Smooth muscle cell (in vitro differentiated cells): ENCODE results near the gene SMC3. TPM values are rescaled to one million over a fixed set of nuclear protein-coding genes. Genes with fewer than 3 reads are reported as not detected.

ENCODE experiments used
- DNase-seq: peaks from one replicate; lab custom pipeline; 2025; ENCODE audit not compliant: unreplicated experiment; lab: John Stamatoyannopoulos, UW
- H2AFZ ChIP-seq: fragments of 200-600 bp; sonication (generic); 2 replicates; pipeline ENCODE4 v1.6.0; 2016; ENCODE audit warnings: antibody characterized with exemption, low read depth, mild to moderate bottlenecking
- H3F3A ChIP-seq: fragments of 200-600 bp; sonication (generic); 2 replicates; pipeline ENCODE4 v1.6.0; 2017; ENCODE audit warnings: antibody characterized with exemption, low read depth
- H3K27ac ChIP-seq: fragments of 200-600 bp; sonication (generic); 2 replicates; pipeline ENCODE4 v1.5.1; 2016; ENCODE audit warnings: low read depth, mild to moderate bottlenecking
- H3K27me3 ChIP-seq: fragments of 200-600 bp; sonication (generic); 2 replicates; pipeline ENCODE4 v1.6.1; 2016; ENCODE audit warnings: low read depth, mild to moderate bottlenecking
- H3K36me3 ChIP-seq: fragments of 200-600 bp; sonication (generic); 2 replicates; pipeline ENCODE4 v1.5.1; 2016; ENCODE audit warnings: low read depth
- H3K4me1 ChIP-seq: fragments of 200-600 bp; sonication (generic); 2 replicates; pipeline ENCODE4 v1.5.1; 2016; ENCODE audit warnings: low read depth
- H3K4me2 ChIP-seq: fragments of 200-600 bp; sonication (generic); 2 replicates; pipeline ENCODE4 v1.6.0; 2016; ENCODE audit warnings: mild to moderate bottlenecking
- H3K4me3 ChIP-seq: fragments of 200-600 bp; sonication (generic); 2 replicates; pipeline ENCODE4 v1.5.1; 2016; ENCODE audit warnings: mild to moderate bottlenecking
- H3K79me2 ChIP-seq: fragments of 200-600 bp; sonication (generic); 2 replicates; pipeline ENCODE4 v1.6.0; 2016; ENCODE audit warnings: low read depth, mild to moderate bottlenecking
- H3K9ac ChIP-seq: fragments of 200-600 bp; sonication (generic); 2 replicates; pipeline ENCODE4 v1.6.0; 2016; ENCODE audit warnings: low read depth
- H3K9me3 ChIP-seq: fragments of 200-600 bp; sonication (generic); replicated peaks from 2 replicates; pipeline ENCODE4 v1.5.1; 2016; ENCODE audit warnings: low read depth
- H4K20me1 ChIP-seq: fragments of 200-600 bp; sonication (generic); 2 replicates; pipeline ENCODE4 v1.6.0; 2016; ENCODE audit warnings: low read depth
- WGBS: methylation state at CpG from one replicate; pipeline ENCODE4 v1.1.7; 2016; ENCODE audit warnings: low lambda C conversion rate; 5-methylcytosine and 5-hydroxymethylcytosine counted together
- polyA plus RNA-seq: library from polyadenylated mRNA; unstranded; fragments of >200 nt; fragmentation: Nextera tagmentation; extraction: Ambion mirVana; gene quantifications from 2 replicates; pipeline ENCODE4 v1.2.1, GENCODE V29; 2016
- total RNA-seq: library from RNA; depleted of rRNA; stranded (reverse); fragments of >200 nt; gene quantifications from 2 replicates; pipeline ENCODE4 v1.2.3, GENCODE V29; 2014
- TF ChIP-seq, protein P1 (sequence below): fragments of 200-600 bp; sonication (generic); IDR thresholded peaks from 2 replicates; pipeline ENCODE4 v1.5.1; 2017; ENCODE audit warnings: borderline replicate concordance, mild to moderate bottlenecking, antibody characterized with exemption; ENCODE audit not compliant: insufficient read depth, poor library complexity, severe bottlenecking

SMC3 gene
- total and polyA plus RNA-seq, 2 experiments from 2014 or later, result 24.4 to 31.0 TPM

DNA sequence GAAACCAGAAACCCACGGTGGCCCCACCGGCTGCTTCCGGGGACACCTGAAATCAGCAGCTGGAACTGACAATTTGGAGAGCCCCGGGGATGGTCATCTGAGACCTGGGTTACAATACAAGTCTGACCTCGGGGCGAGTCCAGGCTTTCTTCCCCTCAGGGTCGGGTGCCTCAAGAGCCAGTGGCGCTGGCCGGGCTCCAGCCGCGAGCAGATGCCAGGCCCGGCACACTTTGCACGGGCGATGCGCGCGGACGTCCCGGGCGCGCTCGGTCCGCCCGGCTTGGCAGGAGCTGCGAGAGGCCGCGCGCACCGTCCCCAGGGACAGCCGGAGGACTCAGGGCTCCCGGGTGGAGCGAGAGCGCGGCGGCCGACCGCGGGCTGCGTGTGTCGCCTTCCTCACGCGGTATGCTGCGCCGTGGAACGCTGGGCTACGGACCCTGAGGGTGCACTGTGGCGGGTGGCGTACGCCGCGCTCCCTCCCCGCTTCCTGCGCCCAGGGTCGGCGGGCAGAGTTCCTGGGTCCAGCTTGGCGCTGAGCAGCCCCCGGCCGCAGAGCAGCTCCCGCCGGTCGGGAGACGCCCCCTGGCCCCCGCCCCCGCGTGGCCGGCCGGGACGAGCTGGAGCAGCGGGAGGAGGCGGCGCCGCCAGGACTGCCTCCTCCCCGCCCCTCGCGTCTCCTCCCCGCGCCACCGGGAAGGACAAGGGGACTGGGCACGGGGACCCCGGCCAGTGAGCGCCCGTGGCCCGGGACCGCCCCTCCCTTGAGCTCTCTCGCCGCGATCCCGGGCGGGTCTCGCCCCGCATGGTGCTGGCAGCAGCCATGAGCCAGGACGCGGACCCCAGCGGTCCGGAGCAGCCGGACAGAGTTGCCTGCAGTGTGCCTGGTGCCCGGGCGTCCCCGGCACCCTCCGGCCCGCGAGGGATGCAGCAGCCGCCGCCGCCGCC is 76.4 kb downstream of the SMC3 start, which contains the start of gene RBM20:
TSS of gene RBM20 (plus strand) at position 684 of the 945 bp plus-strand sequence. CDS start at position 803, 119 bp downstream.
- Histone ChIP-seq H3K9ac (no peak within 1 kb of the TSS), H3K79me2 (no peaks in the 10 kb centered on the region), H3K27ac (no peak within 1 kb of the TSS), H3F3A (no peaks in the 10 kb centered on the region), H3K4me1 (peaks cover 22% of the 10 kb centered on the region), H3K36me3 (no peaks in the 10 kb centered on the region), H3K4me3 (peak within 1 kb of the TSS; percentile 70), H3K27me3 (peaks cover 66% of the 10 kb centered on the region), H2AFZ (peak within 1 kb of the TSS; percentile 86), H4K20me1 (no peaks in the 10 kb centered on the region), H3K4me2 (peak within 1 kb of the TSS; percentile 98), H3K9me3 (no peaks in the 10 kb centered on the region)
- WGBS, result 1% methylated on average over 74 of the region's 106 CpGs
- TF ChIP-seq, protein P1, sequence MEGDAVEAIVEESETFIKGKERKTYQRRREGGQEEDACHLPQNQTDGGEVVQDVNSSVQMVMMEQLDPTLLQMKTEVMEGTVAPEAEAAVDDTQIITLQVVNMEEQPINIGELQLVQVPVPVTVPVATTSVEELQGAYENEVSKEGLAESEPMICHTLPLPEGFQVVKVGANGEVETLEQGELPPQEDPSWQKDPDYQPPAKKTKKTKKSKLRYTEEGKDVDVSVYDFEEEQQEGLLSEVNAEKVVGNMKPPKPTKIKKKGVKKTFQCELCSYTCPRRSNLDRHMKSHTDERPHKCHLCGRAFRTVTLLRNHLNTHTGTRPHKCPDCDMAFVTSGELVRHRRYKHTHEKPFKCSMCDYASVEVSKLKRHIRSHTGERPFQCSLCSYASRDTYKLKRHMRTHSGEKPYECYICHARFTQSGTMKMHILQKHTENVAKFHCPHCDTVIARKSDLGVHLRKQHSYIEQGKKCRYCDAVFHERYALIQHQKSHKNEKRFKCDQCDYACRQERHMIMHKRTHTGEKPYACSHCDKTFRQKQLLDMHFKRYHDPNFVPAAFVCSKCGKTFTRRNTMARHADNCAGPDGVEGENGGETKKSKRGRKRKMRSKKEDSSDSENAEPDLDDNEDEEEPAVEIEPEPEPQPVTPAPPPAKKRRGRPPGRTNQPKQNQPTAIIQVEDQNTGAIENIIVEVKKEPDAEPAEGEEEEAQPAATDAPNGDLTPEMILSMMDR, result no peak
- DNase-seq, result no peak

DNA sequence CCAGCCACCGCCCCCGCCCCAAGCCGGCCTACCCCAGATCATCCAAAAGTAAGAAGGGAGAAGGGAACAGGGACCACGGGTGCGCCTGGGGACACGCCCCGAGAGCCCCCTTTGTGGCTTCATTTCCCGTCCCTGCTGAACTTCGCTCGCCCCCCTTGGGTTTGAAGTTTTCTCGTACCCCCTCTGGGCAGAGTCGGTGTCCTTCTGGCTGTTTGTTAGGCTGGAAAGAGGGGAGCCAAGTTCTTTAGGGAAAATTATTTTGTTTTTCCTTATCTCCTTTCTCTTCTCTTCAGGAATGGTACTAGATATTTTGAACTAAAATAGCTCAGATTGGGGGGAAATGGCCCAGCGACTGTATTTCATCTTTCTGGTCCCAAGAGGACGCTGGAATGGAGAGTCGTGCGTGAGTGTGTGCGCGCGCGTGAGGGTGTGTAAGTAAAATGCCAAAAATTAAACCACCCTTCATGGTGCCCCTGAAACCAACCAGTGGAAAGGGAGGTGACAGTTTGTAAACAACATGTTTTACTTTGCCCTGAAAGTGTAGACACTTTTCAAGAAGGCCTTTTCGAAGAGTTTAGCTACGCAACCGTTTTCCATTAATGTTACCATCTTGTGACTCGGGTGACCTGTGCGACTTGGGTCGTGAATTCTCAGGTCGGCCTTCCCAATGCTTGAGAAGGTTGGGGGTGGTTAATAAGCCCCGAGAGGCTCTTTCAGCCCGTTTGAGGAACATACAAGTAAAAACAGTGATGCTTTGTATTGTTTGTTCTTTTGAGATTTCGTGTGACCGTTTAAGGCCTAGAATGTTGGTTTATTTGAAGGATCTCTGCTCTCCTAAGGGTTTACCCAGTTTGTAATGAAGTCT is 77.3 kb downstream of the SMC3 start:
- Histone ChIP-seq H3K4me3 (peak overlapping the region; percentile 70), H3K27ac (no peak overlapping the region), H3K9ac (no peak overlapping the region), H3K4me2 (peak overlapping the region; percentile 98), H3K9me3 (no peaks in the 10 kb centered on the region), H3K79me2 (no peaks in the 10 kb centered on the region), H2AFZ (peak overlapping the region; percentile 86), H3K36me3 (no peaks in the 10 kb centered on the region), H3K27me3 (peaks cover 66% of the 10 kb centered on the region), H4K20me1 (no peaks in the 10 kb centered on the region), H3F3A (no peaks in the 10 kb centered on the region), H3K4me1 (peaks cover 22% of the 10 kb centered on the region)
- DNase-seq, result no peak
- TF ChIP-seq, protein P1, result no peak
- 34% methylated on average over 28 of the region's 31 CpGs for WGBS

DNA sequence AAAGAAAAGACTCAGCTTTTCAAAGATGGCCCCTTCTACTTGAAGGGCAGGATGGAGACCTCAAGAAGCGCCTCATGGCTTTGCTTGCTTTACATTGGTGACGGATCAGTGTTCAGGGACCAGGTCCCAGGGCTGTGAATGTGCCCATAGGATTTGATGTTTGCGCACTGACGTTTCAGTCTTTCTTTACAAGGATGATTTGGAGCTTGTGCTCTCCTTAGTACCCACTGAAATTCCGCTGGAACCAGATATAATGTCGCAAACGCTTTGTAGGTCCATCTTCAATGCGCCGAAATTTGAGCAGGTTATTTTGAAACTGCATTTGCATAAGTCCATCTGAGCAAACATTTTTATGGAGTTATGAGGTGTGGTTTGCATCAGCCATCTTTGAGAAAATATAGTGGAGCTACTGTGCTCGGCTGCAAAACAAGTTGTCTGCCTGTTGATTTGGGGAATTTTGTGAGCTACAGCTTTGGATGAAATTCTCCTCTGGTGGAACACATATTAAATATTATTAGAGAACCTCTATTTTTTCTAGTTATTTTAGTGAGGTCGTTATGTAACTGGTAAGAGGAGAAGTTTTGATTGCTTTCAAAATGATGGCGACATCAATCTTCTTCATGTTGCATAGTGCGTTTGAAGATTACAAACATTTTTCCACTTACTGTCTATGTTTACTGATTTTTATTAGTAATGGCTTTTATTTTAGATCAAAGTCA is 79.1 kb downstream of the SMC3 start:
- Histone ChIP-seq H3K9ac (no peak overlapping the region), H3K79me2 (no peaks in the 10 kb centered on the region), H3K4me3 (no peak overlapping the region), H4K20me1 (no peaks in the 10 kb centered on the region), H3K9me3 (no peaks in the 10 kb centered on the region), H3K4me2 (no peak overlapping the region), H3F3A (peaks cover 6% of the 10 kb centered on the region), H3K36me3 (no peaks in the 10 kb centered on the region), H3K27ac (no peak overlapping the region), H2AFZ (no peak overlapping the region), H3K27me3 (peaks cover 54% of the 10 kb centered on the region), H3K4me1 (peaks cover 17% of the 10 kb centered on the region)
- TF ChIP-seq, protein P1, result no peak
- 88% methylated on average over 13 of the region's 13 CpGs for WGBS
- no peak for DNase-seq
